Hepatocyte (in vitro differentiated cells): ENCODE results near the gene SLC30A5. TPM values are rescaled to one million over a fixed set of nuclear protein-coding genes. Genes with fewer than 3 reads are reported as not detected.
"Not testable (repeated sequence)": the region's sequence is repeated elsewhere in the genome, so short reads cannot be mapped to it uniquely, and the experiment has no call there.

ENCODE experiments used
- DNase-seq: peaks from one replicate; pipeline ENCODE4 v3.0.0-alpha.2; 2016; ENCODE audit warnings: low spot score
- H2AFZ ChIP-seq: fragments of 200-600 bp; sonication (generic); 2 replicates; pipeline ENCODE4 v1.6.0; 2016; ENCODE audit warnings: antibody characterized with exemption, mild to moderate bottlenecking
- H3K27ac ChIP-seq: fragments of 200-600 bp; sonication (generic); 2 replicates; pipeline ENCODE4 v1.5.1; 2016; ENCODE audit warnings: mild to moderate bottlenecking
- H3K27me3 ChIP-seq: fragments of 200-600 bp; sonication (generic); 2 replicates; pipeline ENCODE4 v1.6.1; 2016
- H3K36me3 ChIP-seq: fragments of 200-600 bp; sonication (generic); replicated peaks from 2 replicates; pipeline ENCODE4 v1.5.1; 2016; ENCODE audit warnings: low read depth; ENCODE audit not compliant: insufficient read depth
- H3K4me1 ChIP-seq: fragments of 200-600 bp; sonication (generic); 2 replicates; pipeline ENCODE4 v1.5.1; 2016; ENCODE audit warnings: mild to moderate bottlenecking, moderate library complexity; ENCODE audit not compliant: insufficient read depth
- H3K4me2 ChIP-seq: fragments of 200-600 bp; sonication (generic); 2 replicates; pipeline ENCODE4 v1.6.0; 2016
- H3K4me3 ChIP-seq: fragments of 200-600 bp; sonication (generic); 2 replicates; pipeline ENCODE4 v1.5.1; 2016; ENCODE audit warnings: mild to moderate bottlenecking
- H3K79me2 ChIP-seq: fragments of 200-600 bp; sonication (generic); 2 replicates; pipeline ENCODE4 v1.6.0; 2017; ENCODE audit warnings: mild to moderate bottlenecking
- H3K9me2 ChIP-seq: fragments of 200-600 bp; sonication (generic); replicated peaks from 2 replicates; pipeline ENCODE4 v1.6.0; 2017; ENCODE audit warnings: mild to moderate bottlenecking; ENCODE audit not compliant: insufficient read depth
- H3K9me3 ChIP-seq: fragments of 200-600 bp; sonication (generic); 2 replicates; pipeline ENCODE4 v1.5.1; 2016; ENCODE audit warnings: low read depth, mild to moderate bottlenecking
- H4K20me1 ChIP-seq: fragments of 200-600 bp; sonication (generic); 2 replicates; pipeline ENCODE4 v1.6.0; 2016; ENCODE audit warnings: mild to moderate bottlenecking; ENCODE audit not compliant: insufficient read depth, poor library complexity, severe bottlenecking
- EZH2 ChIP-seq: fragments of 200-600 bp; sonication (generic); IDR thresholded peaks from 2 replicates; pipeline ENCODE4 v1.6.1; 2016; ENCODE audit warnings: antibody characterized with exemption, mild to moderate bottlenecking, borderline replicate concordance
- EZH2phosphoT487 ChIP-seq: fragments of 200-600 bp; sonication (generic); IDR thresholded peaks from one replicate; pipeline ENCODE4 v1.6.1; 2018; ENCODE audit warnings: antibody characterized with exemption, mild to moderate bottlenecking, low read depth, moderate library complexity; ENCODE audit not compliant: unreplicated experiment, severe bottlenecking
- WGBS: methylation state at CpG from one replicate; pipeline ENCODE4 v1.1.6; 2016; ENCODE audit warnings: low lambda C conversion rate; ENCODE audit errors: missing lambda C conversion rate; 5-methylcytosine and 5-hydroxymethylcytosine counted together
- polyA plus RNA-seq: library from polyadenylated mRNA; unstranded; fragments of >200 nt; fragmentation: Nextera tagmentation; extraction: Ambion mirVana; gene quantifications from 2 replicates; pipeline ENCODE4 v1.2.1, GENCODE V29; 2016
- total RNA-seq: library from RNA; depleted of rRNA; stranded (reverse); fragments of >200 nt; gene quantifications from 2 replicates; pipeline ENCODE4 v1.2.3, GENCODE V29; 2014
- TF ChIP-seq, protein P1 (sequence below): fragments of 200-600 bp; sonication (generic); IDR thresholded peaks from 2 replicates; pipeline ENCODE4 v1.5.1; 2016; ENCODE audit warnings: antibody characterized with exemption, mild to moderate bottlenecking; ENCODE audit not compliant: poor library complexity

Gene SLC30A5
- total and polyA plus RNA-seq, 2 experiments from 2014 or later, result 52.7 to 67.3 TPM

DNA sequence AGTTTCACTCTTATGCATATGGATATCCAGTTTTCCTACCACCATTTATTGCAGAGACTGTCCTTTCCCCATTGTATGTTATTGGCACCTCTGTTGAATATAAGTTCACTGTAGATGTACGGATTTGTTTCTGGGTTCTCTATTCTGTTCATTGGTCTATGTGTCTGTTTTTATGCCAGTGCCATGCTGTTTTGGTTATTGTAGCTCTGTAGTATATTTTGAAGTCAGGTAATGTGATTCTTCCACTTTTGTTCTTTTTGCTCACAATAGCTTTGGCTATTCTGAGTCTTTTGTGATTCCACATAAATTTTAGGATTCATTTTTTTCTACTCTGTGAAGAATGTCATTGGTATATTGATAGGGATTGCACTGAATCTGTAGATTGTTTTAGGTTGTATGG, 47.0 kb downstream of the SLC30A5 start:
- H3K36me3 ChIP-seq, result no peaks in the 10 kb centered on the region
- no peaks in the 10 kb centered on the region for H4K20me1 ChIP-seq
- TF ChIP-seq, protein P1, sequence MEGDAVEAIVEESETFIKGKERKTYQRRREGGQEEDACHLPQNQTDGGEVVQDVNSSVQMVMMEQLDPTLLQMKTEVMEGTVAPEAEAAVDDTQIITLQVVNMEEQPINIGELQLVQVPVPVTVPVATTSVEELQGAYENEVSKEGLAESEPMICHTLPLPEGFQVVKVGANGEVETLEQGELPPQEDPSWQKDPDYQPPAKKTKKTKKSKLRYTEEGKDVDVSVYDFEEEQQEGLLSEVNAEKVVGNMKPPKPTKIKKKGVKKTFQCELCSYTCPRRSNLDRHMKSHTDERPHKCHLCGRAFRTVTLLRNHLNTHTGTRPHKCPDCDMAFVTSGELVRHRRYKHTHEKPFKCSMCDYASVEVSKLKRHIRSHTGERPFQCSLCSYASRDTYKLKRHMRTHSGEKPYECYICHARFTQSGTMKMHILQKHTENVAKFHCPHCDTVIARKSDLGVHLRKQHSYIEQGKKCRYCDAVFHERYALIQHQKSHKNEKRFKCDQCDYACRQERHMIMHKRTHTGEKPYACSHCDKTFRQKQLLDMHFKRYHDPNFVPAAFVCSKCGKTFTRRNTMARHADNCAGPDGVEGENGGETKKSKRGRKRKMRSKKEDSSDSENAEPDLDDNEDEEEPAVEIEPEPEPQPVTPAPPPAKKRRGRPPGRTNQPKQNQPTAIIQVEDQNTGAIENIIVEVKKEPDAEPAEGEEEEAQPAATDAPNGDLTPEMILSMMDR, result no peak
- TF ChIP-seq EZH2, result no peak
- no peak for TF ChIP-seq EZH2phosphoT487
- no peaks in the 10 kb centered on the region for H3K9me3 ChIP-seq
- no peak overlapping the region for H3K4me2 ChIP-seq
- no peak for DNase-seq
- no peaks in the 10 kb centered on the region for H3K27me3 ChIP-seq
- no peaks in the 10 kb centered on the region for H3K9me2 ChIP-seq
- no peak overlapping the region for H3K4me3 ChIP-seq
- no peaks in the 10 kb centered on the region for H3K4me1 ChIP-seq
- no peak overlapping the region for H2AFZ ChIP-seq
- no peaks in the 10 kb centered on the region for H3K79me2 ChIP-seq
- no peak overlapping the region for H3K27ac ChIP-seq
- WGBS, result 86% methylated on average over 1 of the region's 1 CpG

DNA sequence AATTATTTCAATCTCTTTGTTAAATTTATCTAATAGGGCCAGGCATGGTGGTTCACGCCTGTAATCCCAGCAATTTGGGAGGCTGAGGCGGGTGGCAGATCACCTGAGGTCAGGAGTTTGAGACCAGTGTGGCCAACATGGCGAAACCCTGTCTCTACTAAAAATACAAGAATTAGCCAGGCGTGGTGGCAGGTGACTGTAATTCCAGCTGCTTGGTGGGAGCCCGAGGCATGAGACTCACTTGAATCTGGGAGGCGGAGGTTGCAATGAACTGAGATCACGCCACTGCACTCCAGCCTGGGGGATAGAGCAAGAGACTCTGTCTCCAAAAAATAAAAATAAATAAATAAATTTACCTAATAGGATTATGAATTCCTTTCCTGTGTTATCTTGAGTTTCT, 54.8 kb downstream of the SLC30A5 start:
- WGBS, result 93% methylated on average over 7 of the region's 7 CpGs
- not testable (repeated sequence) for H3K27ac ChIP-seq, H3K9me2 ChIP-seq, H3K36me3 ChIP-seq, H3K9me3 ChIP-seq, DNase-seq, H4K20me1 ChIP-seq, H2AFZ ChIP-seq, H3K4me2 ChIP-seq, H3K4me1 ChIP-seq, H3K27me3 ChIP-seq, H3K79me2 ChIP-seq, H3K4me3 ChIP-seq

DNA sequence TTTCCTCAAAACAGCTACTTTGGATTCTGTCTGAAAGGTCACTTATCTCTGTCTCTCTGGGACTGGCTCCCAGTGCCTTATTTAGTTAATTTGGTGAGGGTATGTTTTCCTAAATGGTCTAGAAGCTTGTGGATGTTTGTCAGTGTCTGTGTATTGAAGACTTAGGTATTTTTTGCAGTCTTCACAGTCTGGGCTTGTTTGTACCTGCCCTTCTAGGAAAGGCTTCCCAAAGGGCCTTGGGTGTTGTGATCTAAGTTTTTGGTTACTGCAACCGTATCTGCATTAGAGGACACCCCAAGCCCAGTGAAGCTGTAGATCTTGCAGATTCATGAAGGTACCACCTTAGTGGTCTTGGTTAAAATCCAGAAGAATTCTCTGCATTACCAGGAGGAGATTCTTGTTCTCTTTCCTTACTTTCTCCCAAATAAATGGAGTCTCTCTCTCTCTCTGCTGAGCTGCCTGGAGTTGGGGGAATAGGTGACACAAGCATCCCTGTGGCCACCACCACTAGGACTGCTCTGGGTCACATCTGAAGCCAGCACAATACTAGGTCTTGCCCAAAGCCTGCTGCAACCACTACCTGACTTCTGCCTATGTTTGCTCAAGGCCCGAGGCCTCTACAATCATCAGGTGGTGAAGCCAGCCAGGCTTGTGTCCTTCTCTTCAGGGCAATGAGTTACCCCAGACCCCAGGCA, 55.3 kb downstream of the SLC30A5 start:
- H3K79me2 ChIP-seq, result no peaks in the 10 kb centered on the region
- no peak for TF ChIP-seq EZH2
- no peak for TF ChIP-seq EZH2phosphoT487
- TF ChIP-seq, protein P1, result no peak
- H3K36me3 ChIP-seq, result no peaks in the 10 kb centered on the region
- no peak overlapping the region for H2AFZ ChIP-seq
- no peak overlapping the region for H3K27ac ChIP-seq
- WGBS, result 85% methylated on average over 2 of the region's 2 CpGs
- no peaks in the 10 kb centered on the region for H3K9me3 ChIP-seq
- no peak overlapping the region for H3K4me2 ChIP-seq
- H4K20me1 ChIP-seq, result no peaks in the 10 kb centered on the region
- DNase-seq, result no peak
- H3K4me1 ChIP-seq, result no peaks in the 10 kb centered on the region
- H3K4me3 ChIP-seq, result no peak overlapping the region
- no peaks in the 10 kb centered on the region for H3K9me2 ChIP-seq
- H3K27me3 ChIP-seq, result no peaks in the 10 kb centered on the region

DNA sequence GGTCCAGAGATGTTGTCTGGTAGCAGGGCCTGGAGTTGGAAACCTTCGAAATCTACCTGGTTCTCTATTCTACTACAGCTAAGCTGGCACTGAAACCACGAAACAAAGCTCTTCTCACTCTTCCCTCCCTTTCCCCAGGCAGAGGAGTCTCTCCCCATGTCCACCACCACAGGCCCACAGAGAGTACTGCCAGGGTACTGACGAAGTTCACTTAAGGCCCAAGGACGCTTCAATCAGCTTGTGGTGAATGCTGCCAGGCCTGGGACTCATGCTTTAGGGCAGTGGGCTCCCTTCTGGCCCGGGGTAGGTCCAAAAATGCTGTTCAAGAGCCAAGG, 55.8 kb downstream of the SLC30A5 start:
- no peak overlapping the region for H3K4me3 ChIP-seq
- H2AFZ ChIP-seq, result no peak overlapping the region
- whole genome bisulfite sequencing, result 88% methylated on average over 5 of the region's 5 CpGs
- no peaks in the 10 kb centered on the region for H3K9me3 ChIP-seq
- H3K4me1 ChIP-seq, result no peaks in the 10 kb centered on the region
- TF ChIP-seq EZH2phosphoT487 (no peak), EZH2 (no peak)
- TF ChIP-seq, protein P1, result no peak
- H3K4me2 ChIP-seq, result no peak overlapping the region
- H3K9me2 ChIP-seq, result no peaks in the 10 kb centered on the region
- H3K27me3 ChIP-seq, result no peaks in the 10 kb centered on the region
- H3K36me3 ChIP-seq, result no peaks in the 10 kb centered on the region
- no peak for DNase-seq
- H3K79me2 ChIP-seq, result no peaks in the 10 kb centered on the region
- H4K20me1 ChIP-seq, result no peaks in the 10 kb centered on the region
- no peak overlapping the region for H3K27ac ChIP-seq
